Uterus (tissue), 2 donors: ENCODE data around the gene OBP2A.

ENCODE experiments used
- CTCF ChIP-seq, 4 experiments: fragments of 200-600 bp in 2 of 4; fragments of 450-650 bp in 2 of 4; sonication (generic) in 2 of 4; IDR thresholded peaks; one replicate each; pipeline ENCODE4 v1.5.1; 2016 to 2019; ENCODE audit warnings: antibody characterized with exemption in 4 of 4, mild to moderate bottlenecking in 2 of 4, moderate library complexity in 1 of 4
- POLR2A ChIP-seq, 2 donors: fragments of 450-650 bp; IDR thresholded peaks; one replicate each; pipeline ENCODE4 v1.6.1; 2016; ENCODE audit warnings: antibody characterized with exemption in 2 of 2, mild to moderate bottlenecking in 1 of 2, moderate library complexity in 1 of 2

GRCh38 chr9:135570456-135570855, 24.5 kb downstream of the OBP2A start:
- no peak for TF ChIP-seq CTCF (IDR thresholded peaks at IDR 0.05)
- TF ChIP-seq POLR2A (IDR thresholded peaks at IDR 0.05): no peak
